Left lung (tissue), 10 donors: ENCODE data around the gene C6orf62. TPM values are rescaled to one million over a fixed set of nuclear protein-coding genes. Genes with fewer than 3 reads are reported as not detected.
A peak's percentile ranks its signal among the peaks of the same experiment; 100 is the strongest.
"Not testable (repeated sequence)": the region's sequence is repeated elsewhere in the genome, so short reads cannot be mapped to it uniquely, and the experiment has no call there.

Experiments
- ATAC-seq: fragments of 200-7000 bp; cut with Tn5 transposase; one replicate; pipeline ENCODE4 v1.9.1; 2020; ENCODE audit warnings: moderate library complexity
- DNase-seq, 4 donors: peaks; one replicate each; pipeline ENCODE4 v3.0.0-alpha.2; 2013 to 2020
- H3K27ac ChIP-seq, 2 donors: fragments of 200-600 bp; sonication (generic) in 1 of 2; one replicate each; pipeline versions ENCODE4 v1.5.0 to v1.8.0; 2020 to 2021
- H3K27me3 ChIP-seq, 2 donors: fragments of 200-600 bp; sonication (generic) in 1 of 2; one replicate each; pipeline versions ENCODE4 v1.5.0 to v1.8.0; 2020 to 2021
- H3K36me3 ChIP-seq, 2 donors: fragments of 200-600 bp; sonication (generic) in 1 of 2; one replicate each; pipeline versions ENCODE4 v1.5.0 to v1.8.0; 2020 to 2021
- H3K4me1 ChIP-seq, 2 donors: fragments of 200-600 bp; one replicate each; pipeline ENCODE4 v1.8.0; 2021
- H3K4me3 ChIP-seq, 2 donors: fragments of 200-600 bp; sonication (generic) in 1 of 2; one replicate each; pipeline versions ENCODE4 v1.5.0 to v1.8.0; 2020 to 2021; ENCODE audit warnings: mild to moderate bottlenecking in 1 of 2
- H3K9me3 ChIP-seq, 2 donors: fragments of 200-600 bp; sonication (generic) in 1 of 2; one replicate each; pipeline versions ENCODE4 v1.5.0 to v1.8.0; 2020 to 2021
- intact Hi-C, 2 donors: fragments of 100-400 bp; cut with DNase I; formaldehyde crosslinking; loops; one replicate each; pipeline versions ENCODE4 v1.11.2 to v1.14.2; 2022
- polyA plus RNA-seq, 6 donors: library from polyadenylated mRNA; unstranded; fragments of 120-200 nt; gene quantifications; one replicate each; pipeline ENCODE4 v1.2.1, GENCODE V29; 2013; ENCODE audit not compliant: insufficient read length in 6 of 6
- total RNA-seq, 2 donors: library from RNA; stranded (reverse); fragmentation: NEBNext Ultra II Directional; extraction: Animal tissue kit (Norgen Biotek cat#: 25700); gene quantifications; one replicate each; pipeline ENCODE4 v1.2.1, GENCODE V29; 2021
- TF ChIP-seq, protein P1 (sequence below), 2 donors: fragments of 200-600 bp; sonication (generic) in 1 of 2; IDR thresholded peaks; one replicate each; pipeline versions ENCODE4 v1.5.0 to v1.8.0; 2021; ENCODE audit warnings: antibody characterized with exemption in 2 of 2
- donor health status: DM: no; HTN: yes; CAD: no.
- donor health status: DM: no; HTN: no; CAD: no.

Gene C6orf62
- total and polyA plus RNA-seq, 8 donors, result 115 to 151 (median 135) TPM

DNA sequence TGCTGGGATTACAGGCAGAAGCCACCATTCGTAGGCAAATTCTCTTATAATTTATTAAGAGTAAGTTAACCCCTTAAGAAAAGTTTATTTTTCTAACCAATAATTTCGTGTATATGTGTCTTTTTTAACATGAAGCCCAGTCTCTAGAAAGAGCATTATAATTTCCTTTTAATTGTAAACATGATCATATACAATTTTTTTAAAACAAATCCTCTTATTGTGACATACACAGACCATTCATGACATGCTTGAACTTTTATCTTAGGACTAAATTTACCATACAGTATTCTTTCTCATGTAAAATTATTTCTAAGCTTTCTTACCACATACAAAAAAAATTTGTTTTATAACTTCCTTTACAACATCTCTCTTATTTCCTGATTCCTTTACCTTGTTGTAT, 45.3 kb downstream of the C6orf62 start:
- TF ChIP-seq, protein P1, sequence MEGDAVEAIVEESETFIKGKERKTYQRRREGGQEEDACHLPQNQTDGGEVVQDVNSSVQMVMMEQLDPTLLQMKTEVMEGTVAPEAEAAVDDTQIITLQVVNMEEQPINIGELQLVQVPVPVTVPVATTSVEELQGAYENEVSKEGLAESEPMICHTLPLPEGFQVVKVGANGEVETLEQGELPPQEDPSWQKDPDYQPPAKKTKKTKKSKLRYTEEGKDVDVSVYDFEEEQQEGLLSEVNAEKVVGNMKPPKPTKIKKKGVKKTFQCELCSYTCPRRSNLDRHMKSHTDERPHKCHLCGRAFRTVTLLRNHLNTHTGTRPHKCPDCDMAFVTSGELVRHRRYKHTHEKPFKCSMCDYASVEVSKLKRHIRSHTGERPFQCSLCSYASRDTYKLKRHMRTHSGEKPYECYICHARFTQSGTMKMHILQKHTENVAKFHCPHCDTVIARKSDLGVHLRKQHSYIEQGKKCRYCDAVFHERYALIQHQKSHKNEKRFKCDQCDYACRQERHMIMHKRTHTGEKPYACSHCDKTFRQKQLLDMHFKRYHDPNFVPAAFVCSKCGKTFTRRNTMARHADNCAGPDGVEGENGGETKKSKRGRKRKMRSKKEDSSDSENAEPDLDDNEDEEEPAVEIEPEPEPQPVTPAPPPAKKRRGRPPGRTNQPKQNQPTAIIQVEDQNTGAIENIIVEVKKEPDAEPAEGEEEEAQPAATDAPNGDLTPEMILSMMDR (IDR thresholded peaks at IDR 0.05), result no peak
- no peak for DNase-seq
- Histone ChIP-seq H3K27me3 (no peaks in the 10 kb centered on the region), H3K4me1 (peaks cover under 1 to 3% of the 10 kb centered on the region in 2 donors), H3K27ac (no peak overlapping the region), H3K36me3 (no peaks in the 10 kb centered on the region), H3K4me3 (no peak overlapping the region), H3K9me3 (peaks cover 0 to 29% of the 10 kb centered on the region in 2 donors)
- intact Hi-C loops, result no loop called here
- ATAC-seq, result no peak

DNA sequence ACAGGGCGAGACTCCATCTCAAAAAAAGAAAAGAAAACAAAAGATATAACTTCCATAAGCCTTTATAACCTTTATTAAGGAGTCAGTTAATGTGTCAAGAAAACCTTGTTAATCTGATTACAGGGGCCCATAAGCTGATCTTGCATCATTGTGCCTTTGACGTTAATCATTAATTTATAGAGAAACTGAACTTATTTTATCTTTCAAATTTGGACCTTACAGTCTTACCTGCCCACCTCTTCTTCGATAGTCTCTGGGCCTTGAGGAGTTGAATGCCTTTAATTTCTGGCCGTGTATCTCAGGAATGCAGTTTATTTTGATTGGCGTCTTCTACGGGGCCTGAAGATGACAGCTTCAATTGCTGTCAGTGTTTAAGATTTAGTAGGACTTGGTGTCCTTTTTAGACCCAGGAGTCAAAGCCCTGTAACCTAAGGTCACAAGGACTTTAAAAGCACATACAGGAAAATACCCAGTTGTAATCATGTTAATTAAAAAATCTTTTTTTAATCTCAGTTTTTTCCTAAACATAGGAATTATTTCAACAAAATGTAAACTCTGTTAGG, 46.3 kb downstream of the C6orf62 start:
- no peak overlapping the region for H3K4me3 ChIP-seq
- H3K4me1 ChIP-seq, result peaks cover 6 to 12% of the 10 kb centered on the region in 2 donors
- peaks cover 0 to 29% of the 10 kb centered on the region in 2 donors for H3K9me3 ChIP-seq
- no peak for DNase-seq
- H3K27me3 ChIP-seq, result no peaks in the 10 kb centered on the region
- intact Hi-C loops, result no loop called here
- TF ChIP-seq, protein P1 (IDR thresholded peaks at IDR 0.05), result no peak
- no peak overlapping the region for H3K27ac ChIP-seq
- no peak for ATAC-seq
- no peaks in the 10 kb centered on the region for H3K36me3 ChIP-seq

DNA sequence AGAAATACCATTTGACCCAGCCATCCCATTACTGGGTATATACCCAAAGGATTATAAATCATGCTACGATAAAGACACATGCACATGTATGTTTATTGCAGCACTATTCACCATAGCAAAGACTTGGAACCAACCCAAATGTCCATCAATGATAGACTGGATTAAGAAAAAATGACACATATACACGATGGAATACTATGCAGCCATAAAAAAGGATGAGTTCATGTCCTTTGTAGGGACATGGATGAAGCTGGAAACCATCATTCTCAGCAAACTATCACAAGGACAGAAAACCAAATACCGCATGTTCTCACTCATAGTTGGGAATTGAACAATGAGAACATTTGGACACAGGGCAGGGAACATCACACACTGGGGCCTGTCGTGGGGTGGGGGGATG, 47.9 kb downstream of the C6orf62 start:
- H3K36me3 ChIP-seq, DNase-seq, intact Hi-C loops, H3K27ac ChIP-seq, ATAC-seq, H3K27me3 ChIP-seq, H3K4me3 ChIP-seq: not testable (repeated sequence)
- Histone ChIP-seq H3K4me1 (peaks cover 6 to 15% of the 10 kb centered on the region in 2 donors), H3K9me3 (peaks cover 0 to 29% of the 10 kb centered on the region in 2 donors)

DNA sequence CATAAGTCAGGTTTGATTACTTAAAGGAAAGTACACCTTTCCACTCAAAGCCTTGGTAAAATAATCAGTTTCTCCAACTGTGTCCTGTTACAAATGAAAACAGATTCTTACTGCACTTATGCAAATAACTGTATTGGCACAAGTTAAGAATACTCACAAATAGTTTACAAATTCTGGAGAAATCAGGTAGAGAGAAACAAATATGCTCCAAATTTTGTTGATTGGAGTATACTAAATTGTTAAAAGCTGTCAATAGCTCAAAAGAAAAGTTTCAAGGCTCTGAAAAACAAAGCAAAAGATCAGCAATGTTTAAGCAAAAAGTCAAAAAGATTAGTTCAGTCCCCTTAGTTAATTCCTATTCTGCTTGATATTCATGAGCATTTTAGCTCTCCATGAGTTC, 48.5 kb downstream of the C6orf62 start:
- DNase-seq, H3K27ac ChIP-seq, intact Hi-C loops, H3K36me3 ChIP-seq, H3K4me3 ChIP-seq, H3K27me3 ChIP-seq, ATAC-seq: not testable (repeated sequence)
- Histone ChIP-seq H3K4me1 (peaks cover 11 to 21% of the 10 kb centered on the region in 2 donors), H3K9me3 (peaks cover 0 to 29% of the 10 kb centered on the region in 2 donors)

DNA sequence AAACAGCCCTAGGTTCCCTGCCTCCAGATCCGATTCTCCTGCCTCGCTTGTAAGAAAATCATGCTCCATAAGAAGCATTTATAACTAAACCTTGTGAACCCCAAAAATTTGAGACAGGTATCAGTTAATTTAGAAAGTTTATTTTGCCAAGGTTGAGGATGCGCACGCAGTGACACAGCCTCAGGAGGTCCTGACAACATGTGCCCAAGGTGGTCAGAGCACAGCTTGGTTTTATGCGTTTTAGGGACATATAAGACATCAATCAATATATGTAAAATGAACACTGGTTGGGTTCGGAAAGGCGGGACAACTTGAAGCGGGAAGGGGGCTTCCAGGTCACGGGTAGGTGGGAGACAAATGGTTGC, 50.0 kb downstream of the C6orf62 start:
- Histone ChIP-seq H3K4me3 (no peak overlapping the region), H3K27ac (no peak overlapping the region), H3K9me3 (peaks cover 0 to 27% of the 10 kb centered on the region in 2 donors), H3K36me3 (peaks cover 0 to 3% of the 10 kb centered on the region in 2 donors), H3K4me1 (peaks cover 16 to 36% of the 10 kb centered on the region in 2 donors), H3K27me3 (no peaks in the 10 kb centered on the region)
- TF ChIP-seq, protein P1 (IDR thresholded peaks at IDR 0.05), result no peak
- ATAC-seq, result no peak
- DNase-seq, result no peak
- intact Hi-C loops, result no loop called here

DNA sequence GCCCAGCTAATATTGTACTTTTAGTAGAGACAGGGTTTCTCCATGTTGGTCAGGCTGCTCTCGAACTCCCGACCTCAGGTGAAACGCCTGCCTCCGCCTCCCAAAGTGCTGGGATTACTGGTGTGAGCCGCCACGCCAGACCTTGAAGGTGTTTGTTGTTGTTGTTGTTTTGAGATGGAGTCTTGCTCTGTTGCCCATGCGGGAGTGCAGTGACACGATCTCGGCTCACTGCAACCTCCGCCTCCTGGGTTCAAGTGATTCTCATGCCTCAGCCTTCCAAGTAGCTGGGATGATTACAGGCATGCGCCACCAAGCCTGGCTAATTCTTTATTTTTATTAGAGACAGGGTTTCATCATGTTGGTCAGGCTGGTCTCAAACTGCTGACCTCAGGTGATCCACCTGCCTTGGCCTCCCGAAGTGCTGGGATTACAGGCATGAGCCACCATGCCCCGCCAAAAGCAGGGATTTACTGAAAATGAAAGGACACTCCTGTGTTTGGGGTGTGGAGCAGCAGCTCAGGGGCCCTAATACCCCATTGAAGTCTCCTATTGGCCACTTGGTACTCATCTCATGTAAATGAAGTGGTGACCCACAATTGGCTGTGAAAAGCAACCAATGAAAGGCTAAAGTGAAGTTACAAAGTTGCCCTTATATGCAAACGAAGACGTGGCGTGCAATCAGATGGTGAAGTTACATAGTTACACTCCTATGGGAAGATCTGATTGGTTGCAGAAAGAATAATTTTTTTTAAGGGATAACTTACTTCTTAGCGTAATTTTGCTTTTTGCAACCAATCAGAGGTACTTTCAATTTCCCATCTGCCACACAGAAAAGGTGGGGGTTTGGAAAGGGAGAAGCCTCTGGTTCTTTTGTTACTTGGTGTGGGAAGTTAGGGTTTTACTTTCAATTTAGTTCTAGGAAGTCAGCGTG, 50.6 kb downstream of the C6orf62 start:
- peaks cover 16 to 41% of the 10 kb centered on the region in 2 donors for H3K4me1 ChIP-seq
- peaks cover 0 to 26% of the 10 kb centered on the region in 2 donors for H3K9me3 ChIP-seq
- H3K27me3 ChIP-seq, DNase-seq, ATAC-seq, intact Hi-C loops, H3K36me3 ChIP-seq: not testable (repeated sequence)
- peak overlapping the region in 1 of 2 donors; percentile 96 for H3K27ac ChIP-seq
- H3K4me3 ChIP-seq, result peak overlapping the region; percentile 89 to 91
